Breast epithelium (tissue), 3 donors: ENCODE results near the gene GPER1.

Experiments used
- POLR2AphosphoS5 ChIP-seq, 3 donors: sonication (generic); formaldehyde crosslinking; IDR thresholded peaks; one replicate each; pipeline ENCODE4 v1.6.1; 2017; ENCODE audit warnings: antibody characterized with exemption in 3 of 3
- TF ChIP-seq, protein P1 (sequence below), 3 donors: fragments of 450-650 bp; IDR thresholded peaks; one replicate each; pipeline ENCODE4 v1.5.1; 2016 to 2017; ENCODE audit warnings: antibody characterized with exemption in 3 of 3, mild to moderate bottlenecking in 3 of 3, moderate library complexity in 3 of 3

- TF ChIP-seq, protein P1, sequence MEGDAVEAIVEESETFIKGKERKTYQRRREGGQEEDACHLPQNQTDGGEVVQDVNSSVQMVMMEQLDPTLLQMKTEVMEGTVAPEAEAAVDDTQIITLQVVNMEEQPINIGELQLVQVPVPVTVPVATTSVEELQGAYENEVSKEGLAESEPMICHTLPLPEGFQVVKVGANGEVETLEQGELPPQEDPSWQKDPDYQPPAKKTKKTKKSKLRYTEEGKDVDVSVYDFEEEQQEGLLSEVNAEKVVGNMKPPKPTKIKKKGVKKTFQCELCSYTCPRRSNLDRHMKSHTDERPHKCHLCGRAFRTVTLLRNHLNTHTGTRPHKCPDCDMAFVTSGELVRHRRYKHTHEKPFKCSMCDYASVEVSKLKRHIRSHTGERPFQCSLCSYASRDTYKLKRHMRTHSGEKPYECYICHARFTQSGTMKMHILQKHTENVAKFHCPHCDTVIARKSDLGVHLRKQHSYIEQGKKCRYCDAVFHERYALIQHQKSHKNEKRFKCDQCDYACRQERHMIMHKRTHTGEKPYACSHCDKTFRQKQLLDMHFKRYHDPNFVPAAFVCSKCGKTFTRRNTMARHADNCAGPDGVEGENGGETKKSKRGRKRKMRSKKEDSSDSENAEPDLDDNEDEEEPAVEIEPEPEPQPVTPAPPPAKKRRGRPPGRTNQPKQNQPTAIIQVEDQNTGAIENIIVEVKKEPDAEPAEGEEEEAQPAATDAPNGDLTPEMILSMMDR (IDR thresholded peaks at IDR 0.05), result no peak
- no peak for TF ChIP-seq POLR2AphosphoS5 (IDR thresholded peaks at IDR 0.05)
Measured at GRCh38 chr7:1130021-1130990, 42.4 kb downstream of the GPER1 start.
